ENCODE measurements around the gene TAOK1.

DNA sequence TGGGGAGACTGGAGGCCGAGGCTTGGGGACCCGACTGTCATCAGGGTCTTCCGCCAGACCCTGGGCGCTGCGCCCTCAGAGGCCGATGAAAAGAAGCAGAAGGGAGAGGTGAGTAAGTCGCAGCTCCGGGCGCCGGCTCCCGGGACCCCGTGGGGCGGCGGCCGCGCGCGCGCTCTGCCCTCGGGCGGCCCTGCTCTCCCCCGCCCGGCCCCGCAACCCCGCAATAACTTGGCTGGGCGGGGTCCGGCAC lies 177.1 kb downstream of the TAOK1 start:
- TF ChIP-seq, protein P1, sequence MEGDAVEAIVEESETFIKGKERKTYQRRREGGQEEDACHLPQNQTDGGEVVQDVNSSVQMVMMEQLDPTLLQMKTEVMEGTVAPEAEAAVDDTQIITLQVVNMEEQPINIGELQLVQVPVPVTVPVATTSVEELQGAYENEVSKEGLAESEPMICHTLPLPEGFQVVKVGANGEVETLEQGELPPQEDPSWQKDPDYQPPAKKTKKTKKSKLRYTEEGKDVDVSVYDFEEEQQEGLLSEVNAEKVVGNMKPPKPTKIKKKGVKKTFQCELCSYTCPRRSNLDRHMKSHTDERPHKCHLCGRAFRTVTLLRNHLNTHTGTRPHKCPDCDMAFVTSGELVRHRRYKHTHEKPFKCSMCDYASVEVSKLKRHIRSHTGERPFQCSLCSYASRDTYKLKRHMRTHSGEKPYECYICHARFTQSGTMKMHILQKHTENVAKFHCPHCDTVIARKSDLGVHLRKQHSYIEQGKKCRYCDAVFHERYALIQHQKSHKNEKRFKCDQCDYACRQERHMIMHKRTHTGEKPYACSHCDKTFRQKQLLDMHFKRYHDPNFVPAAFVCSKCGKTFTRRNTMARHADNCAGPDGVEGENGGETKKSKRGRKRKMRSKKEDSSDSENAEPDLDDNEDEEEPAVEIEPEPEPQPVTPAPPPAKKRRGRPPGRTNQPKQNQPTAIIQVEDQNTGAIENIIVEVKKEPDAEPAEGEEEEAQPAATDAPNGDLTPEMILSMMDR (conservative IDR thresholded peaks at IDR 0.05; ENCODE audit: low read length), result no peak
- TF ChIP-seq EZH2phosphoT487 (IDR thresholded peaks at IDR 0.05; ENCODE audit: borderline replicate concordance), result no peak
